GM23248 (cell line): ENCODE measurements around the gene SPTBN4.

ENCODE experiments used
- EZH2 ChIP-seq: fragments of 200-600 bp; sonication (generic); IDR thresholded peaks from 2 replicates; pipeline ENCODE4 v1.6.1; 2018; ENCODE audit warnings: antibody characterized with exemption, mild to moderate bottlenecking; ENCODE audit not compliant: insufficient read depth, poor library complexity, severe bottlenecking
- EZH2phosphoT487 ChIP-seq: fragments of 200-600 bp; sonication (generic); IDR thresholded peaks from 2 replicates; pipeline ENCODE4 v1.6.1; 2018; ENCODE audit warnings: antibody characterized with exemption, moderate library complexity, mild to moderate bottlenecking, low read depth; ENCODE audit not compliant: insufficient read depth

- TF ChIP-seq EZH2 (no peak), EZH2phosphoT487 (no peak)
Measured at GRCh38 chr19:40620161-40620485, 153.3 kb downstream of the SPTBN4 start.
